Measurements from ENCODE around the gene HIVEP3.
A peak's percentile ranks its signal among the peaks of the same experiment; 100 is the strongest.

The HIVEP3 gene

DNA sequence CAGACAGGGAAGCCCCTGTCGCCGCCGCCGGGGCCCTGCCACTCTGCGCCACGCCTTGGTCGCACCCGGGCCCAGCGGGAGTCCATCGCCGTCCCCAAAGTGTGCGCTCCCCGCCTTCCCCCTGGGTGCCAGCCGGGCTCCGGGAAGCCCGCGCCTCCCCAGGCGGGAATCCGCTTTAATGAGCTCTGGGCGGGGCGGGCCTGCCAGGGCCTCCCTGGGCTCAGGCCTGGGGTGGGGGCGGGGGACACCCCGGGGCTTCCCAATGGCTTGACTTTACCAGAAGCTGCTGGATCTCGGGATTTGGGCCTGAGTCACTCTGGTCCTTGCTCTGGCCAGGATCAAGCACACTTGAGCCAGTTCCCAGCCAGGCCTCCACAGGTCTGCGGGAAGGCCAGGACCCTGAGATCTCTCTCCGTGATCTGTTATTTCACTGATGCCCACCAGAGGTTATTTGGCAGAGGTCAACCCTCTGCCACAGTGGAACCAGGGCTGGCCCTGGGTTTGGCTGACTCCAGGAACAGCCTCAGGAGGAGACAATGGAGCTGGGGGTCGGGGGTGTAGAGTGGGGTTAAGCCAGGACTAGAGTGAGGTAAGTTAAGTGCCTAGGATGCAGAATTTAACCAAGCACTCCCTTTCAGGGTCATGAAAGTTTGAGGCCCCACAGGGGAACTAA, 255.8 kb downstream of the HIVEP3 start:
- peak; percentile 41 for DNase-seq (ENCODE audit: low read depth)
- H3K4me3 ChIP-seq (ENCODE audit: low read length): no peak overlapping the region
- TF ChIP-seq, protein P1, sequence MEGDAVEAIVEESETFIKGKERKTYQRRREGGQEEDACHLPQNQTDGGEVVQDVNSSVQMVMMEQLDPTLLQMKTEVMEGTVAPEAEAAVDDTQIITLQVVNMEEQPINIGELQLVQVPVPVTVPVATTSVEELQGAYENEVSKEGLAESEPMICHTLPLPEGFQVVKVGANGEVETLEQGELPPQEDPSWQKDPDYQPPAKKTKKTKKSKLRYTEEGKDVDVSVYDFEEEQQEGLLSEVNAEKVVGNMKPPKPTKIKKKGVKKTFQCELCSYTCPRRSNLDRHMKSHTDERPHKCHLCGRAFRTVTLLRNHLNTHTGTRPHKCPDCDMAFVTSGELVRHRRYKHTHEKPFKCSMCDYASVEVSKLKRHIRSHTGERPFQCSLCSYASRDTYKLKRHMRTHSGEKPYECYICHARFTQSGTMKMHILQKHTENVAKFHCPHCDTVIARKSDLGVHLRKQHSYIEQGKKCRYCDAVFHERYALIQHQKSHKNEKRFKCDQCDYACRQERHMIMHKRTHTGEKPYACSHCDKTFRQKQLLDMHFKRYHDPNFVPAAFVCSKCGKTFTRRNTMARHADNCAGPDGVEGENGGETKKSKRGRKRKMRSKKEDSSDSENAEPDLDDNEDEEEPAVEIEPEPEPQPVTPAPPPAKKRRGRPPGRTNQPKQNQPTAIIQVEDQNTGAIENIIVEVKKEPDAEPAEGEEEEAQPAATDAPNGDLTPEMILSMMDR (IDR thresholded peaks at IDR 0.05; ENCODE audit: insufficient read depth, low read depth, low read length, missing control alignments): no peak

DNA sequence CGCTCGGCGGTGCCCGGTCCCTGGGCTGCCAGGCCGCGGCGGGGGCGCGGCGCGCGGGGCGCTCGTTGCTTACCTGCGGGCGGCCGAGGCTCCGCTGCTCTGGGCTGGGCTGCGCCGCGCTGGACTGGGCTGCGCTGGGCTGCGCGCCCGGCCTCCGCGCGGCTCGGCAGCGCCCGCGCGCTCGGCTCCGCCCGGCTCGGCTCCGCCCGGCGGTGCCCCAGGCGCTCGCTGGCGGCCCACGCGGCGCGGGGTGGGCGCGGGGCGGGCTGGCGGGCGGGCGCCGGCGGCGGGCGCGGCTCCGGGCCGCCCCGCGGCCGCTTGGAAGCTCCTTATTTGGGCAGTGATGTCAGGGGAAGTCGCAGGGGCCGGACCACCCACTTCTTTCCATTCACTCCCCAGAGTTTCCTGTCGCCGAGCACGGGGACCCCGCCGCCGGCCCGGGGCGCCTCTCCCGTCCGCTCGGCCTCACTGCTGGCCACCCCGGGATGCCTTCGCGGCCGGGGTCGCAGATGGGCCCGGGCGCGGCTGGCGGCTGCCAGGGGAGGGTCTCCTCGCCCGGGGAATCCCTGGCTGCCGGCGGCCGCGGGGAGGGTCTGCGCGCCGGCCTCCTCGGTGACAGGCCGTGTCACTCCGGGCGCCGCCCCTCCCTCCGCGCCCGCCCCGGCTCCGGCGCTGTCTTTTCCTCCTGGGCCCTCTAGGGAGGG, 256.5 kb downstream of the HIVEP3 start:
- peak overlapping the region; percentile 47 for H3K4me3 ChIP-seq (ENCODE audit: low read length)
- DNase-seq (ENCODE audit: low read depth): peak; percentile 59
- TF ChIP-seq, protein P1 (IDR thresholded peaks at IDR 0.05; ENCODE audit: insufficient read depth, low read depth, low read length, missing control alignments): no peak

GRCh38 chr1:41661428-41662060, 257.2 kb downstream of the HIVEP3 start:
- no peak for DNase-seq (ENCODE audit: low read depth)
- TF ChIP-seq, protein P1 (IDR thresholded peaks at IDR 0.05; ENCODE audit: insufficient read depth, low read depth, low read length, missing control alignments): no peak
- H3K4me3 ChIP-seq (ENCODE audit: low read length): peak overlapping the region; percentile 47

DNA sequence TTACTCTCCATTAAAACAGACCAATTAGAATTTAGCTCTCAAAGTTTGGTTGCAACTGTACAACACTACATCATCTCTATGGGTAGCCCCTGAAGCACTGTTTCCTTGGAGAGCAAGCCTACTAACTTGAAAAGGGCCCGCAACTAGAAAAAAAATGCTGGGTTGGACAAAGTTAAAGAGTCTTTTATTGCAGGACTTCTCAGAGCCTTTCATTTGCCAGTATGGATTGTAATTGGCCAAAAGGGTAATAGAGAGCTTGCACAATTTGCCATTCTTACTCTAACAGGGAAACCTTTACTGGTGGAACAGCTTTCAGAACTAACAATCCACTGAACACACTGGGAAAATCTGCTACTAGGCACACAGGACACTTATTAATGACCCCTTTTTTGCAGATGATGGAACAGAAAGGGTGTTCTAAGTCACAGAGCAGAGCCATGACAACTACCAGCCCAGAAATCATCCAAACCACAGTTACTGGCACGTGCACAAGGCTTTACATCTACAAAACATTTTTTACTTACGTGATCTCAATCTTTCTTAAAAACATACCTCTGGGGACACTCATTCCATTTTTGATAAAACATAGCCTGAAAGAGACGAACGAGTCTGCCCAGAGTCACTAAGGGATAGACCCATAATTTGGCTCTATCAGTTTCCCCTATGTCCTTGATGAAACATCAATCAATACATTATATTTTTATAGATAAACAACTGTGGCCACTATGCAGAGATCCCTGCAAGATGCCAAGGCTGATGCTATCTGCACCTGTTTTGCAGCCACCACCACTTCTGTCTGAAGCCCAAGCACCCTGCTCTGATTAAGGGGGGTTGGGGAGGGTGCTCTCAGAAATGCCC, 257.9 kb downstream of the HIVEP3 start:
- H3K4me3 ChIP-seq (ENCODE audit: low read length): no peak overlapping the region
- no peak for DNase-seq (ENCODE audit: low read depth)
- TF ChIP-seq, protein P1 (IDR thresholded peaks at IDR 0.05; ENCODE audit: insufficient read depth, low read depth, low read length, missing control alignments): no peak

GRCh38 chr1:41659903-41660302, 258.8 kb downstream of the HIVEP3 start:
- no peak for DNase-seq (ENCODE audit: low read depth)
- TF ChIP-seq, protein P1 (IDR thresholded peaks at IDR 0.05; ENCODE audit: insufficient read depth, low read depth, low read length, missing control alignments): no peak
- no peak overlapping the region for H3K4me3 ChIP-seq (ENCODE audit: low read length)

GRCh38 chr1:41659159-41659495, 259.6 kb downstream of the HIVEP3 start:
- no peak for DNase-seq (ENCODE audit: low read depth)
- TF ChIP-seq, protein P1 (IDR thresholded peaks at IDR 0.05; ENCODE audit: insufficient read depth, low read depth, low read length, missing control alignments): no peak
- no peak overlapping the region for H3K4me3 ChIP-seq (ENCODE audit: low read length)

Measured in epithelial cell of esophagus (primary cell).